H1 (cell line): Measurements from ENCODE around the gene CCDC192. TPM values are rescaled to one million over a fixed set of nuclear protein-coding genes. Genes with fewer than 3 reads are reported as not detected.

ENCODE experiments used
- CTCF ChIA-PET: fragments of 300-600 bp; sonication (Branson Sonifier 250); formaldehyde crosslinking; loops from one replicate; lab custom pipeline; 2021; ENCODE audit not compliant: partially characterized antibody; lab: Charles Lee
- POLR2A ChIA-PET: fragments of 300-600 bp; sonication (Branson Sonifier 250); formaldehyde crosslinking; loops from one replicate; lab custom pipeline; 2021; ENCODE audit warnings: inconsistent platforms; ENCODE audit not compliant: partially characterized antibody; lab: Charles Lee
- DNase-seq, 2 experiments: peaks; one replicate each; pipeline versions ENCODE4 v3.0.0 to v3.0.0-alpha.2; 2010 to 2022; ENCODE audit warnings: low spot score in 2 of 2, low read depth in 1 of 2, mixed read lengths in 1 of 2
- FAIRE-seq: peaks from 2 replicates; lab custom pipeline; 2011; peaks lifted over from hg19 to GRCh38; lab: Jason Lieb, UNC
- H2AFZ ChIP-seq: 2 replicates; pipeline ENCODE4 v1.8.1; 2012; ENCODE audit warnings: low read length, inconsistent platforms
- H2AK5ac ChIP-seq: 2 replicates; pipeline ENCODE4 v1.6.1; 2013; ENCODE audit warnings: low read depth, low read length
- H2BK120ac ChIP-seq: replicated peaks from 2 replicates; pipeline ENCODE3; 2013; ENCODE audit warnings: low read depth, low read length, inconsistent platforms
- H2BK12ac ChIP-seq: 2 replicates; pipeline ENCODE4 v1.6.1; 2013; ENCODE audit warnings: low read depth, low read length
- H2BK15ac ChIP-seq: 2 replicates; pipeline ENCODE4 v1.6.1; 2013; ENCODE audit warnings: low read length
- H2BK20ac ChIP-seq: 2 replicates; pipeline ENCODE4 v1.6.1; 2013; ENCODE audit warnings: low read length
- H2BK5ac ChIP-seq: 2 replicates; pipeline ENCODE4 v1.6.1; 2013; ENCODE audit warnings: low read depth, low read length
- H3K14ac ChIP-seq: 2 replicates; pipeline ENCODE4 v1.6.1; 2013; ENCODE audit warnings: inconsistent platforms; ENCODE audit not compliant: insufficient read length
- H3K18ac ChIP-seq: 2 replicates; pipeline ENCODE4 v1.6.1; 2013; ENCODE audit warnings: low read length; ENCODE audit errors: extremely low read depth
- H3K23ac ChIP-seq: 2 replicates; pipeline ENCODE4 v1.6.1; 2013; ENCODE audit warnings: inconsistent platforms; ENCODE audit not compliant: insufficient read length
- H3K23me2 ChIP-seq: 2 replicates; pipeline ENCODE4 v1.6.1; 2013; ENCODE audit warnings: low read depth, low read length
- H3K27ac ChIP-seq: 2 replicates; pipeline ENCODE4 v1.6.1; 2011; ENCODE audit warnings: low read depth, low read length, inconsistent platforms
- H3K27me3 ChIP-seq, 4 experiments: replicated peaks in 1 of 4; 1 replicate in 1 of 4; 2 replicates in 3 of 4; pipeline versions ENCODE4 v1.6.1 to v1.8.1; 2011 to 2013; ENCODE audit warnings: low read length in 3 of 4, mild to moderate bottlenecking in 3 of 4, inconsistent platforms in 2 of 4, mixed read lengths in 2 of 4, moderate library complexity in 1 of 4; ENCODE audit not compliant: control insufficient read depth in 3 of 4, insufficient read depth in 3 of 4; ENCODE audit errors: extremely low read depth in 1 of 4
- H3K36me3 ChIP-seq, 4 experiments: 2 replicates each; pipeline versions ENCODE4 v1.6.1 to v1.8.1; 2011 to 2013; ENCODE audit warnings: mild to moderate bottlenecking in 4 of 4, low read length in 3 of 4, moderate library complexity in 2 of 4, control low read depth in 1 of 4, inconsistent platforms in 1 of 4; ENCODE audit not compliant: insufficient read depth in 4 of 4, control insufficient read depth in 2 of 4
- H3K4ac ChIP-seq: replicated peaks from 2 replicates; pipeline ENCODE3; 2013; ENCODE audit warnings: low read length, low read depth, mixed read lengths, inconsistent platforms; ENCODE audit not compliant: insufficient read length
- H3K4me1 ChIP-seq, 4 experiments: replicated peaks in 1 of 4; 1 replicate in 1 of 4; 2 replicates in 3 of 4; pipeline versions ENCODE4 v1.6.1 to v1.8.1; 2011 to 2013; ENCODE audit warnings: low read length in 3 of 4, inconsistent platforms in 2 of 4, mixed read lengths in 1 of 4; ENCODE audit not compliant: insufficient read depth in 4 of 4, control insufficient read depth in 3 of 4
- H3K4me2 ChIP-seq, 2 experiments: 2 replicates each; pipeline versions ENCODE4 v1.6.1 to v1.8.1; 2011 to 2013; ENCODE audit warnings: low read depth in 2 of 2, low read length in 2 of 2, control low read depth in 1 of 2, inconsistent platforms in 1 of 2, mild to moderate bottlenecking in 1 of 2; ENCODE audit not compliant: insufficient read depth in 1 of 2
- H3K4me3 ChIP-seq, 4 experiments: fragments of 200-600, 300-600 bp in 1 of 4; sonication (generic), shearing (Covaris generic), sonication (Bioruptor Twin) in 1 of 4; 2 replicates each; pipeline versions ENCODE4 v1.5.1 to v1.8.1; 2011 to 2016; ENCODE audit warnings: low read length in 4 of 4, low read depth in 3 of 4, control low read depth in 2 of 4, inconsistent platforms in 2 of 4, mild to moderate bottlenecking in 2 of 4, mixed read lengths in 1 of 4, moderate library complexity in 1 of 4; ENCODE audit not compliant: insufficient read depth in 2 of 4; ENCODE audit errors: extremely low read depth in 1 of 4
- H3K56ac ChIP-seq: replicated peaks from 2 replicates; pipeline ENCODE3; 2013; ENCODE audit warnings: low read depth, mild to moderate bottlenecking, mixed read lengths, low read length, inconsistent platforms; ENCODE audit not compliant: insufficient read length
- H3K79me1 ChIP-seq: 2 replicates; pipeline ENCODE4 v1.6.1; 2013; ENCODE audit warnings: low read depth, low read length, control low read depth
- H3K79me2 ChIP-seq, 2 experiments: 2 replicates each; pipeline versions ENCODE4 v1.6.1 to v1.8.1; 2012 to 2013; ENCODE audit warnings: low read length in 2 of 2, mild to moderate bottlenecking in 2 of 2, inconsistent platforms in 1 of 2; ENCODE audit not compliant: insufficient read depth in 2 of 2, control insufficient read depth in 1 of 2
- H3K9ac ChIP-seq, 4 experiments: replicated peaks in 1 of 4; 1 replicate in 1 of 4; 2 replicates in 3 of 4; pipeline versions ENCODE4 v1.6.1 to v1.8.1; 2011 to 2013; ENCODE audit warnings: low read depth in 3 of 4, low read length in 3 of 4, control low read depth in 2 of 4, mild to moderate bottlenecking in 2 of 4, moderate library complexity in 2 of 4, inconsistent platforms in 1 of 4; ENCODE audit errors: extremely low read depth in 1 of 4
- H3K9me3 ChIP-seq, 2 experiments: 2 replicates each; pipeline versions ENCODE4 v1.6.1 to v1.8.1; 2012 to 2013; ENCODE audit warnings: mild to moderate bottlenecking in 2 of 2, moderate library complexity in 2 of 2, control low read depth in 1 of 2, inconsistent platforms in 1 of 2, low read depth in 1 of 2, low read length in 1 of 2, mixed read lengths in 1 of 2; ENCODE audit not compliant: insufficient read depth in 2 of 2
- H4K20me1 ChIP-seq, 2 experiments: replicated peaks in 1 of 2; 2 replicates each; pipeline versions ENCODE3 to v1.8.1; 2011 to 2013; ENCODE audit warnings: inconsistent platforms in 2 of 2, low read length in 2 of 2, mild to moderate bottlenecking in 1 of 2; ENCODE audit not compliant: insufficient read depth in 2 of 2, control insufficient read depth in 1 of 2
- H4K5ac ChIP-seq: 2 replicates; pipeline ENCODE4 v1.6.1; 2013; ENCODE audit warnings: low read length, low read depth, mixed read lengths, inconsistent platforms; ENCODE audit not compliant: insufficient read length
- H4K8ac ChIP-seq: 2 replicates; pipeline ENCODE4 v1.8.0; 2013; ENCODE audit warnings: mild to moderate bottlenecking, moderate library complexity, low read length, inconsistent platforms; ENCODE audit not compliant: insufficient read depth; ENCODE audit errors: extremely low read depth
- H4K91ac ChIP-seq: replicated peaks from 2 replicates; pipeline ENCODE3; 2013; ENCODE audit warnings: low read length, mixed read lengths, inconsistent platforms; ENCODE audit not compliant: insufficient read length
- ASH2L ChIP-seq: fragments of 200-600, 300-600 bp; sonication (generic); IDR thresholded peaks from one replicate; pipeline ENCODE4 v1.7.1; 2017; ENCODE audit warnings: low read length
- BACH1 ChIP-seq: IDR thresholded peaks from 2 replicates; pipeline ENCODE4 v1.6.1; 2012; ENCODE audit warnings: low read length, improper control_type of control experiment
- CBX5 ChIP-seq: fragments of 300-800, 300-1000 bp; sonication (generic); IDR thresholded peaks from 2 replicates; pipeline ENCODE4 v1.7.1; 2016; ENCODE audit warnings: antibody characterized with exemption, low read length, low read depth
- CBX8 ChIP-seq: fragments of 300-800, 300-1000 bp; sonication (generic); IDR thresholded peaks from 2 replicates; pipeline ENCODE4 v1.7.1; 2016; ENCODE audit warnings: low read depth, low read length, borderline replicate concordance
- FOSL1 ChIP-seq: IDR thresholded peaks from 2 replicates; pipeline ENCODE4 v1.6.1; 2011; ENCODE audit warnings: mild to moderate bottlenecking, low read depth, low read length, moderate library complexity; ENCODE audit not compliant: insufficient read depth
- KDM5A ChIP-seq: fragments of 200-600 bp; IDR thresholded peaks from 2 replicates; pipeline ENCODE4 v1.7.1; 2012; ENCODE audit warnings: mild to moderate bottlenecking, low read length, inconsistent platforms, mixed read lengths
- MAFK ChIP-seq: IDR thresholded peaks from 2 replicates; pipeline ENCODE4 v1.6.1; 2012; ENCODE audit warnings: low read depth, mild to moderate bottlenecking, improper control_type of control experiment, low read length
- POLR2A ChIP-seq, 2 experiments: IDR thresholded peaks; 1 replicate in 1 of 2; 2 replicates in 1 of 2; pipeline ENCODE4 v1.6.1; 2011; ENCODE audit warnings: low read depth in 2 of 2, low read length in 2 of 2, mild to moderate bottlenecking in 2 of 2; ENCODE audit errors: control extremely low read depth in 1 of 2
- RBBP5 ChIP-seq: IDR thresholded peaks from 2 replicates; pipeline ENCODE4 v1.7.1; 2012; ENCODE audit warnings: low read depth, mild to moderate bottlenecking, inconsistent platforms, low read length, moderate library complexity, borderline replicate concordance
- RNF2 ChIP-seq: fragments of 200-900, 300-1000 bp; sonication (generic); IDR thresholded peaks from 2 replicates; pipeline ENCODE4 v1.7.1; 2016; ENCODE audit warnings: borderline replicate concordance, low read depth, mild to moderate bottlenecking, antibody characterized with exemption, low read length; ENCODE audit not compliant: poor library complexity, severe bottlenecking; ENCODE audit errors: missing control alignments
- SIN3A ChIP-seq, 2 experiments: IDR thresholded peaks in 1 of 2; conservative IDR thresholded peaks in 1 of 2; 2 replicates each; pipeline ENCODE4 v1.6.1; 2011 to 2012; ENCODE audit warnings: low read length in 2 of 2, improper control_type of control experiment in 1 of 2, low read depth in 1 of 2, mild to moderate bottlenecking in 1 of 2
- SIRT6 ChIP-seq: IDR thresholded peaks from one replicate; pipeline ENCODE4 v1.7.1; 2012; ENCODE audit warnings: low read length, inconsistent platforms
- SP1 ChIP-seq: IDR thresholded peaks from 2 replicates; pipeline ENCODE4 v1.6.1; 2011; ENCODE audit warnings: low read depth, low read length
- TCF12 ChIP-seq: IDR thresholded peaks from 2 replicates; pipeline ENCODE4 v1.6.1; 2011; ENCODE audit warnings: low read depth, mild to moderate bottlenecking, low read length
- YY1 ChIP-seq: IDR thresholded peaks from 2 replicates; pipeline ENCODE4 v1.6.1; 2011; ENCODE audit warnings: low read depth, mild to moderate bottlenecking, low read length
- WGBS, 2 experiments: shearing (Covaris generic) in 1 of 2; methylation state at CpG; one replicate each; pipeline versions ENCODE4 v1.1.6 to v1.1.7; 2013 to 2015; ENCODE audit warnings: low lambda C conversion rate in 2 of 2, mixed read lengths in 2 of 2, inconsistent platforms in 1 of 2, low coverage in 1 of 2, missing lambda C conversion rate in 1 of 2; ENCODE audit not compliant: insufficient replicate concordance in 2 of 2, insufficient coverage in 1 of 2, insufficient read length in 1 of 2; ENCODE audit errors: extremely low coverage in 1 of 2, missing lambda C conversion rate in 1 of 2; 5-methylcytosine and 5-hydroxymethylcytosine counted together
- polyA plus RNA-seq, 7 experiments: library from polyadenylated mRNA; depleted of rRNA in 3 of 7; stranded (reverse) in 5 of 7; unstranded in 2 of 7; fragments of >200 nt in 5 of 7; fragments of 200-250 nt in 2 of 7; gene quantifications; 1 replicate in 5 of 7; 2 replicates in 1 of 7; 4 replicates in 1 of 7; pipeline versions ENCODE4 v1.2.1 to v1.2.3, GENCODE V29; 2011 to 2013; ENCODE audit warnings: missing spikeins in 2 of 7, mixed read lengths in 2 of 7
- total RNA-seq: library from RNA; stranded (reverse); fragmentation: NEBNext Ultra II Directional; extraction: Animal tissue kit (Norgen Biotek cat#: 25700); gene quantifications from 2 replicates; pipeline ENCODE4 v1.2.1, GENCODE V29; 2021

The CCDC192 gene
- total and polyA plus RNA-seq, 2 of the 8 experiments (the other 6 are each of a cell fraction or from before 2014, with no cell fraction given): 0.61 TPM; not detected in 1

- no peak overlapping the region for H3K4me2 ChIP-seq
- H3K18ac ChIP-seq: no peak overlapping the region
- 90% methylated on average over 1 of the region's 1 CpG; no CpG with 5 or more reads in 1 of the 2 experiments for WGBS, 2 experiments
- H3K23ac ChIP-seq: no peak overlapping the region
- H3K36me3 ChIP-seq: no peaks in the 10 kb centered on the region
- FAIRE-seq (no peak), DNase-seq (no peak)
- H3K4ac ChIP-seq: no peak overlapping the region
- no peak overlapping the region for H2BK12ac ChIP-seq
- no peaks in the 10 kb centered on the region for H3K23me2 ChIP-seq
- no peak overlapping the region for H2BK20ac ChIP-seq
- no peak overlapping the region for H3K9ac ChIP-seq
- no peaks in the 10 kb centered on the region for H3K79me2 ChIP-seq
- H2BK15ac ChIP-seq: no peak overlapping the region
- H4K8ac ChIP-seq: no peak overlapping the region
- H3K27me3 ChIP-seq: no peaks in the 10 kb centered on the region
- H3K79me1 ChIP-seq: no peaks in the 10 kb centered on the region
- no peaks in the 10 kb centered on the region for H3K4me1 ChIP-seq
- H2BK120ac ChIP-seq: no peak overlapping the region
- ChIA-PET CTCF (interaction anchor here (0.9 to 4.4 kb wide), 10 partner anchors 12 to 337 kb away, joined by 3 to 53 read pairs (median 6); no protein-coding TSS in a partner anchor), POLR2A (no interaction called here)
- H3K14ac ChIP-seq: no peak overlapping the region
- H2AK5ac ChIP-seq: no peak overlapping the region
- H4K20me1 ChIP-seq: no peaks in the 10 kb centered on the region
- no peak overlapping the region for H3K56ac ChIP-seq
- H2BK5ac ChIP-seq: no peak overlapping the region
- no peak overlapping the region for H4K91ac ChIP-seq
- H4K5ac ChIP-seq: no peak overlapping the region
- H3K9me3 ChIP-seq: no peaks in the 10 kb centered on the region
- no peak overlapping the region for H3K27ac ChIP-seq
- H3K4me3 ChIP-seq: no peak overlapping the region
- no peak overlapping the region for H2AFZ ChIP-seq
- TF ChIP-seq TCF12: no peak
- TF ChIP-seq MAFK: no peak
- no peak for TF ChIP-seq SP1
- no peak for TF ChIP-seq BACH1
- no peak for TF ChIP-seq YY1
- TF ChIP-seq FOSL1: no peak
- TF ChIP-seq POLR2A (IDR thresholded peaks at IDR 0.05; ENCODE audit: control extremely low read depth in 1 of 2, low read depth in 2 of 2, low read length in 2 of 2): no peak
- TF ChIP-seq SIRT6: no peak
- no peak for TF ChIP-seq RBBP5
- TF ChIP-seq CBX5: no peak
- no peak for TF ChIP-seq ASH2L
- no peak for TF ChIP-seq RNF2
- TF ChIP-seq SIN3A (conservative IDR thresholded peaks at IDR 0.05 in 1 of 2, IDR thresholded peaks at IDR 0.05 in 1 of 2; ENCODE audit: low read depth in 1 of 2, low read length in 2 of 2): no peak
- no peak for TF ChIP-seq CBX8
- TF ChIP-seq KDM5A: no peak
Observed at GRCh38 chr5:127864511-127864910, 161.3 kb downstream of the CCDC192 start.
